NCI-H2171 (cell line): Measurements from ENCODE around the gene LRRC61.

ENCODE experiments used
- DNase-seq: peaks from one replicate; lab custom pipeline; 2025; lab: John Stamatoyannopoulos, UW

Gene LRRC61

DNA sequence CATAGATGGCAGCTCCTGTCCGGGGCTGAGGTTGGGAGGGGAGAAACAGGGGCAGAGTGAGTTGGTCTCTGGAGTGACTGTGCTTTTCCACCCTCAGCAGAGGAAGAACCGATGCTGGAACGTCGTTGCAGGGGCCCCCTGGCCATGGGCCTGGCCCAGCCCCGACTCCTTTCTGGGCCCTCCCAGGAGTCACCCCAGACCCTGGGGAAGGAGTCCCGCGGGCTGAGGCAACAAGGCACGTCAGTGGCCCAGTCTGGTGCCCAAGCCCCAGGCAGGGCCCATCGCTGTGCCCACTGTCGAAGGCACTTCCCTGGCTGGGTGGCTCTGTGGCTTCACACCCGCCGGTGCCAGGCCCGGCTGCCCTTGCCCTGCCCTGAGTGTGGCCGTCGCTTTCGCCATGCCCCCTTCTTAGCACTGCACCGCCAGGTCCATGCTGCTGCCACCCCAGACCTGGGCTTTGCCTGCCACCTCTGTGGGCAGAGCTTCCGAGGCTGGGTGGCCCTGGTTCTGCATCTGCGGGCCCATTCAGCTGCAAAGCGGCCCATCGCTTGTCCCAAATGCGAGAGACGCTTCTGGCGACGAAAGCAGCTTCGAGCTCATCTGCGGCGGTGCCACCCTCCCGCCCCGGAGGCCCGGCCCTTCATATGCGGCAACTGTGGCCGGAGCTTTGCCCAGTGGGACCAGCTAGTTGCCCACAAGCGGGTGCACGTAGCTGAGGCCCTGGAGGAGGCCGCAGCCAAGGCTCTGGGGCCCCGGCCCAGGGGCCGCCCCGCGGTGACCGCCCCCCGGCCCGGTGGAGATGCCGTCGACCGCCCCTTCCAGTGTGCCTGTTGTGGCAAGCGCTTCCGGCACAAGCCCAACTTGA lies 48.2 kb downstream of the LRRC61 start:
- DNase-seq = no peak

DNA sequence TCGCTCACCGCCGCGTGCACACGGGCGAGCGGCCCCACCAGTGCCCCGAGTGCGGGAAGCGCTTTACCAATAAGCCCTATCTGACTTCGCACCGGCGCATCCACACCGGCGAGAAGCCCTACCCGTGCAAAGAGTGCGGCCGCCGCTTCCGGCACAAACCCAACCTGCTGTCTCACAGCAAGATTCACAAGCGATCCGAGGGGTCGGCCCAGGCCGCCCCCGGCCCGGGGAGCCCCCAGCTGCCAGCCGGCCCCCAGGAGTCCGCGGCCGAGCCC lies 48.8 kb downstream of the LRRC61 start:
- DNase-seq = no peak

DNA sequence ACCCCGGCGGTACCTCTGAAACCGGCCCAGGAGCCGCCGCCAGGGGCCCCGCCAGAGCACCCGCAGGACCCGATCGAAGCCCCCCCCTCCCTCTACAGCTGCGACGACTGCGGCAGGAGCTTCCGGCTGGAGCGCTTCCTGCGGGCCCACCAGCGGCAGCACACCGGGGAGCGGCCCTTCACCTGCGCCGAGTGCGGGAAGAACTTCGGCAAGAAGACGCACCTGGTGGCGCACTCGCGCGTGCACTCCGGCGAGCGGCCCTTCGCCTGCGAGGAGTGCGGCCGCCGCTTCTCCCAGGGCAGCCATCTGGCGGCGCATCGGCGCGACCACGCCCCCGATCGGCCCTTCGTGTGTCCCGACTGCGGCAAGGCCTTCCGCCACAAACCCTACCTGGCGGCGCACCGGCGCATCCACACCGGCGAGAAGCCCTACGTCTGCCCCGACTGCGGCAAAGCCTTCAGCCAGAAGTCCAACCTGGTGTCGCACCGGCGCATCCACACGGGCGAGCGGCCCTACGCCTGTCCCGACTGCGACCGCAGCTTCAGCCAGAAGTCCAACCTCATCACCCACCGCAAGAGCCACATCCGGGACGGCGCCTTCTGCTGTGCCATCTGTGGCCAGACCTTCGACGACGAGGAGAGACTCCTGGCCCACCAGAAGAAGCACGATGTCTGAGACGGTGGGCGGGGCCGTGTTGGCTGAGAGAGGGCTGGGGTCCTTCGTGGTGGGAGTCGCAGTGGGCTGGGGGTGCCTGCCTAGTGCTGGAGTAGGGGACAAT lies 49.3 kb downstream of the LRRC61 start:
- DNase-seq = no peak

DNA sequence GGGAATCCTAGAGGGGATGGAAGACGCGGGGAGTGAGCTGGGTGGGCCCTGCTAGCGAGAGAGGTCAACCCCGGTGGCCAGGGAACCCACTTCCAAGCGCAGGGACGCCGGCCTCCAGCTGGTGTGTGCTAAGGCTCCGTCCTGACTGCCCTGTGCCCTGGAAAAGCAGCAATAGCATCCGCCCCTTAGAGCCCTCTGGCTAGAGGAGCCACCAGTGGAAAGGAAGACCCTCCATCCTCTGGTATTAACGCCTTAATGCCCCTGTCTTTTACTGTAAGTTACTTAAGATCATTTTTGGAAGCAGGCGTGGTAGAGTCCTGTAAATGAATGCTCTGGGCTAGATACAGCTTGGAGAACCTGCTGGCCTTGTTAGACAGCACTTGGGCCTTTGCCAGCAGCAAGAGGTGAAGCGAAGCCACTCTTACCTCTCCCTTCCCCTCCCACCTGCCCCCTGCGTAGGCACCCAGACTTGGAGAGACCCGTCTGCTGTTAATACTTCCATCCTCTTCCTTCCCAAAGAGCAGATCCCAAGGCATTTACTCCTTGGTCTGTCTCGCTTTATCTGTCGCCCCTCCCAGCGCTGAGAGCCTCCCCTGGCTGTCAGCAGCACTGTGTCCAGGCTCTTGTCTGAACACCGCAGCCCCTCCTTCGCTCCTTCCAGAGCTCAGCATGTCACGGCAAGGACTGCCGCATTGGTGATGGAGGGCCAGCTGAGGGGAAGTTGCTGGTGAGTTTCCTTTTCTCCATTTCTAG lies 50.1 kb downstream of the LRRC61 start:
- no peak for DNase-seq

DNA sequence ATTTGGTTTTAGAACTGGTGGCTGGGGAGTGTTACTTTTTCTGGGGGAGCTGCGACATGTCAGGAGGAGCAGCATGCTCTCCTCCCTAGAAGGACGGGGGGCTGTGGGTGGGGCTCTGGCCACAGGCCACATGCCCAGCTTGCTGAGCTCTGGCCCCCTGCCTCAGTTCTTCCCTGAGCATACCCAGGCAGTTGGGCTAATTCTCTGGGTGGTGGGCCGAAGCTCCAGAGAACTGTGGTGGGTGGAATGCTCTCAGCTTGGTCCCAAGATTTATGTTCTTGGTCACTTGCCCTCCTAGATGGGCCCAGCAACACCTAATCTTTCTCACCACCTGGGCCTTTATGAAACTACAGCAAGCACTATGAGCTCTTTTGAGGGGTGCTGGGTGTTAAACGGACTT lies 50.9 kb downstream of the LRRC61 start:
- DNase-seq = no peak

DNA sequence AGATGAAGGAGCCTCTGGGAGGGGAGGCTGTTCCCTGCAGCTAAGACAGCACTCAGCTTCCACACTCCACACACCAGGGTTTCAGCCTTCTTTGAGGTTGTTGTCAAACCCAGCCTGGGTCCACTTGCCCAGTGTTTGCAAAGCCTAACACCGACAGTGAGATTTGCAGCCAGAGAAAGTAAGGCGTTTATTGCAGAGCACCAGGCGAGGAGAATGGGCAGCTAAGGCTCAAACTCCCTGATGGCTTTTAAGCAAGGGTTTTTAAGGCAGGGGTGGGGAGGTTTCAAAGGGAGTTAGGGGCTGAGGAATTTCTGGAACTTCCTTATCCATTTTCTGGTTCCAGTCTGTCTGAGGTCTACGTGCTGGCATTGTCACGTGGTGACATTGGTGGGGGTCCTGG lies 51.3 kb downstream of the LRRC61 start:
- DNase-seq = no peak

DNA sequence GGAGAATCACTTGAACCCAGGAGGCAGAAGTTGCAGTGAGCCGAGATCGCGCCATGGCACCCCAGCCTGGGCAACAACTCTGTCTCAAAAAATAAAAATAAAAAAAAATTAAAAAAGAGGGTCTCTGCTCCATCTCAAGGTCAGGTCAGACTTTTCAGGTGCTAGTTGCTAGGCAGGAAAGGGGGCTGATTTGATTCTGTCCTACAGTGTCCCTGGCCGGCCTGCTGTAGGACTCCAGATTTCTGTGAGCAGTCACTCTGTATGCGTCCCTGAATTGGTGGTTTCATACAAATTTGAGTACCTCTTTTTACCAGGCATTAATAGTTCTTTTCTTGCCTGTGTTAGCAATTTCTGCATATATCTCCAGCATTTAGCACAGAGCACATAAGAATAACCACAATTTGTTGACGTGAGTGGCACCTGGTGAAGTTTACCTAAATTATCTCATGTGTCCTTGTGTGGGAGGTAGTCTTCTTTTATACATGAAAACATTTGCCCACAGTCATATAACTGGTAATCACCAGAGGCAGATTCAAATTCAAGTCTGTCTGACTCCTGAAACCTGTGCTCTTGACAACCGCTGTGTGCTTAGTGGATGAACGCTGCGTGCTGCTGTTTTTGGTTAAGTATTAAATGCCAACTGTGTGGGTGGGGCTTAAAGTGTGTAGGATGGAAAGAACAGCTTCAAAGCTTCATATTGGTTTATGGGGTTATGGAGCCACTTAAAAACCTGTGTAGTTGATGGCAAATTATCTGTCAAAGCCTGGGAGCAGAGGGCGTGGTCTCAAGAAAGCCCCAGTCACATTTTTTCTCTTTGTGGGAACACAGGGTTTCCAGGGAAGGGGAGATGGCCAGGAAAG lies 52.7 kb downstream of the LRRC61 start:
- no peak for DNase-seq

DNA sequence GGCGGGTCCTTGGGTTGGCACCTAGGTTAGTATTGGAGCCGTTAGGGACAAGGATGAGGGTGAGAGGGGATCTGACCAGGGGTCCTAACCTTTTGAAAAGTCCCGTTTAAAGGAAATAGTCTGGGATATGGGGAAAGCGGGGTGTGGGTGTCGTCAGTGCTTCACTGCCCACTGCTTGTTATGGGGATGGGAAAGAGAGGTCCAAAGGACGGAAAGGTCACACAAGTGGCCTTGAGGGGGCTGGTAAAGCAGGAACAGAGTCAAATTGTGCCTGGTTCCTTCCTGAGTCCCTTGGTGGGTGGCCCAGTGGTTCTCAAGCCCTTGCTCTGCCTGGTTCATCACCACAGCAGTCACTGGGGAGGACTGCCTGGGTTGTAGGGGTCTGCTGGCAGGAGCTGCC lies 53.4 kb downstream of the LRRC61 start:
- DNase-seq = no peak

DNA sequence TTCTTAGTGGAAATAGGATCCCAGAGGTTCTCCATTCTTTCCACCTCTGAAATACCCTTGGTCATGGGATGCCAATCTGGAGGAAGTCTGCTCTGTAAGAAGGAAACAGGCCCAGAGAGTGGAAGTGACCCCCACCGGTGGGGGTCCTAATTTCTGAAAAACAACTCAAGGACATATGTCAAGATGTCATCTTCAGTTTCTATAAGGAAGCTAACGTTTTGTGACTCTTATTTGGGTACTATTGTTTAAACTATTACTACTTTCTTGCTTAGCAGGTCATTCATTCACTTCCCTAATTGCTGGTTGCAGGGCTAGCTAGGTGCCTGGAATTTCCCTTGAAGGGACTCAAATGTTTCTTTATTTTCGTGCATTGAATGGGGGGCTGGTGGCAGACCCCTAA lies 54.0 kb downstream of the LRRC61 start:
- no peak for DNase-seq

DNA sequence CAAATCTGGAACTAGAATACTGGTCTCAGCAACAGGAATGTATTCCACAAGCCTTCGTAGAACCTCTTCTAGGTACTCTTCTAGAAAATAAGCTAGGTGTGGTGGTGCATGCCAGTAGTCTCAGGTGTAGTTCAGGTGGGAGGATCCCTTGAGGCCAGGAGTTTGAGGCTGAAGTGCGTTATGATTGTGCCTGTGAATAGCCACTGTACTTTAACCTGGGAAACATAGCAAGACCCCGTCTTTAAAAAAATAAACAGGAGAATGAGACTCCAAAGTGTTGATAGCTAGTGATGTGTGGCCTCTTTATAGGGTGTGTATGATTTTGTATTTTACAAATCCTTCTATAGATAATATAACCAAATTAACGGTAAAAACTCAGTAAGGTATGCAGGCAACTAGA lies 54.5 kb downstream of the LRRC61 start:
- no peak for DNase-seq

DNA sequence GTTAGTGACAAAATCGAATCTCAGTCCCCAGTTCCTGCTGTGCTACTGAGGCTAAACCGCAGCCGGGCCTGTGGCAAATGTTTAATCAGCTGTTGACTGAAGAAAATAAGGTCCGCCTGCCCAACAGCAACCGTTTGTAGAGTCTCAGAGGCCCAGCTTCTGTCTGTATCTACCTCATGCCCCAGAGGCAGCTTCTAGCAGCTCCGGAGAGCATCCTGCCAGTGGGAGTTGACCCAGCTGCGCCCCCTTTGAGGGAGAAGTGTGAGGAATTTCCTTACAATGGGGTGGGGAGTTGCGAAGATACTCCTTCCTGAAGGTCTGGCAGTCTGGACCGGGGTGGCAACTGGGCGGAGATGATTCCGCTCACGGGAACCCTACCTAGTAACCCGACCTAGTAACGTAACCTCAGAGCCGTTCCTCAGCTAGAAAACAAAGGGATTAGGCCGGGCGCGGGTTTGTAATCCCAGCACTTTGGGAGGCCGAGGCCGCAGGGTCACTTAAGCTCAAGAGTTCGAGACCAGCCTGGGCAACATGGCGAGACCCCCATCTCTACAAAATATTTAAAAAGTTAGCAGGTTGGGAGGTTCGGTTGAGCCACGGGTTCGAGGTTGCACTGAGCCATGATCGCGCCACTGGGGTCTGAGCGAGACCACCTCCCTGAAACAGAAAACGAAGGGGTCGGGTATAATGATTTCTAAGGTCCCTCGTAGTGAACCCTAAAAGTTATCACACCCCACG lies 55.1 kb downstream of the LRRC61 start:
- DNase-seq = peak; percentile 35

DNA sequence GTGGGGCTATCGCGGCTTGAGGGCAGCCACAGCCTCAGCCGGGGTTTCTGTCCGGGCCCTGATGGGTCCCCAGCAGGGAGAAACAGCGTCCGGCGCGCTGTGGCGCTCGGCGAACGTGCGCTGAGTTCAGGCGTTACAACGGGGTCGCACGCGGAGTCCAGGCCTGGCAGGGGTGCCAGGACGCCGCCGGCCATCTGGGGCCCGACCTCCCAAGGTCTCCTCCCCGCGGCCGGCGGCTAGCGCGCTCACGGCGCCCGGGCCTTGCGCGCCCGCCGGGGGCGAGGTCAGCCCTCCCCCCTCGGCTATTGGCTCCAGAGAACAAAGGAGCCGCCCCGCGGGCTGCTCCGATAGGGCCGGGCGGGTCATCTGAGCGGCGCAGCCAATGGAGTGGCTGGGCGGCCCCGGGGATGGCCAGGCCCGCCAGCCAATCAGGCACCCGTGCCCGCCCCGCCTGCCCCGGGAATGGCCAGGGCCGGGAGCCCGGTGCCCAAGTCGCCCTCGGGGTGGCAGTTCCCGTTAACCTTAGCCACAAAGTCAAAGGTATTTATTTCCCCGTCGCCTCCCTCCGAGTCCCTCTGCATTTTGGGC lies 55.8 kb downstream of the LRRC61 start, which contains the start of gene ZNF775:
TSS of gene ZNF775 (plus strand) at position 478 of the 588 bp plus-strand sequence. CDS start 9,141 bp downstream, outside the sequence.
- DNase-seq = peak; percentile 91

DNA sequence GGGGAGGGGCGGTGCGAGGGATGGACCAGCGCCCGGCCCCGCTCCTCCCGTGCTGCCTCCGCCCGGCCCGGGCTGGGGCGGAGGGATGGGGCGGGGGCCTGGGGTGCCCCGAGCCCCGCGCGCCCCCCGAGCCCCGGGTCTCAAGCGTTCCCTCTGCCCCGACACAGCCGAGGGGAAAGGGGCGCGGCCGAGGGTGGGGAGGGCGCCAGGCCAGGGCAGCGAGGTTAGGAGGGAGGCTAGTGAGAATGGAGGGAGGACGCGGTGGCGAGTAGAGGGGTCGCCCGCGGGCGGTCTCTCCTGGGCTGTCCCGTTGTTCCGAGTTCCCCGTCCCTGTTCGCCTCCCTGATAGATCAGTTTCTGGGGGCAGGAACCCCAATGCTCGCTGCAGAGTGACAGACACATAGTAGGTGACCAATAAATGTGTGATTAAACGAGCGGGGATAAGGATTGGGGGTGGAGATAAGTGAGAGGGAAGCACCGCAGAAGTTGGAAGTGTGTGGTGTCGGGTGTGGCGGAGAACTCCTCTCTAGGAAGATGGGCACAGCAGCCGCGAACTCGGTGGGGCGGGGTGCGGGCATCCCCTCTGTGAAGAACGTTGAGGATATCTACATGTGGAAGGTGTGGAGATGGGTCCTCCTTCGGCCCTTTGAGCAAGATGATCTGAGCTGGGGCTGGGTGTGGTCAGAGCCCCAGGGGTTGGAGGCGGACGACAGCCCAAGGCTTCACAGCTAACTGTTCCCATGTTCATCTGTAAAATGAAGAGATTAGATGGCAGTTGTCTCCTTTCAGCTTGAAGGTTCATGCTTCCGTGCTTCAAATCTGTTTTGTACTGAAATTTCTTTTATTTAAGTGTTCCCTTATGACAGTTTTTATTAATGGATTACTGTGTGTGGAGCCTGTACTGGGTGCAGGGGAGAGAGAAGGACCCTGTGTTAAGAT lies 56.6 kb downstream of the LRRC61 start:
- DNase-seq = no peak

DNA sequence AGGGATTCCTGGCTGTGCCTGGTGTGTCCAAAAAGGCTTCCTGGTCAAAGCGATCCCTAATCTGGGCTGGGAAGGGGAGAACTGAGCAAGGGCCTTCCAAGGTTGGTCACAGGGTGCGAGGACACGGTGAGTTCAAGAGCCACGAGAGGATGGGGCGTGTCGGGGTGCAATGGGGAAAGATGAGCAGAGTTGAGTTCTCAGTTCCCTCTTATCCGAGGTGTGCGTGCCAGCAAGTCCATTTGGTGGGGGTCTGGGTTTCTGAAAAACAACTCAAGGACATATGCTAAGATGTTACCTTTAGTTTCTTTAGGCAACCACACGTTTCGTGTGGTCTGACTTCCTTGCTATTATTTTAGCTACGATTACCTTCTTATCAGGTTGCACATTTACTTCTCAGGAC lies 57.3 kb downstream of the LRRC61 start:
- no peak for DNase-seq

DNA sequence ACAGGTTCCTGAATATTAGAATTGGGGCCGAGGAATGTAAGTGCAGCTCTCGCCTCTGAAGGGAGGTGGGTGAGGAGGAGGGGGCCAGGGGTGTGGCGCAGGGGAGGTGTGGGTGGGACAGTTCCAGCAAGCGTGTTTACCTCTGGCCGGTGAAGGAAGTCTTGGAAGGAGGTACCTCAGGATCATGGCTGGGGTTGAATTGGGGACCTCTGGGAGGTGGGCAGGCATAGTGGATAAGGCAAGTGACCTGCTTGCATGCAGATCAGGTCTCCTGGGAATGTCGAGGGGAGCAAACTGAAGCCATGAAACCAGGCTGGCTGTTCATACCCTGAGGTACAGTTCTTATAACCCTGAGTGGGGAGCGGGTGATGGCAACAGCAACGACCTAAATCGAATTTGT lies 57.9 kb downstream of the LRRC61 start:
- no peak for DNase-seq

DNA sequence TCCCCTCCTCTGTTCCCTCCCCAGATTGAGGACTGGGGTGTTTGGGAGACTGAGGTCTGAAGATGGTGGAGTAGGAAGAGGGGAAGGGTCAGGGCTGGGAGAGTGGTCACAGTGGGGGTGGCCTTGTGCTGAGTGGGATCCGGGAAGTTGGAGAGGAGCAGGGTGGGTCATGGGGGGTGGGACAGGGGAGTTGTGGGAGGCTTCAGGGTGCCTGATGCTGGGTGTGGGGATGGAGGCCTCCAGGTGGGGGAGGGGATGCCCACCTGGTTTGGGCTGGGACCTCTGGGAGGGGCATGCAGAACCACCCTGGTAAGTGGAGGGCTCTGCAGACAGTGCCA lies 58.6 kb downstream of the LRRC61 start:
- DNase-seq = no peak

DNA sequence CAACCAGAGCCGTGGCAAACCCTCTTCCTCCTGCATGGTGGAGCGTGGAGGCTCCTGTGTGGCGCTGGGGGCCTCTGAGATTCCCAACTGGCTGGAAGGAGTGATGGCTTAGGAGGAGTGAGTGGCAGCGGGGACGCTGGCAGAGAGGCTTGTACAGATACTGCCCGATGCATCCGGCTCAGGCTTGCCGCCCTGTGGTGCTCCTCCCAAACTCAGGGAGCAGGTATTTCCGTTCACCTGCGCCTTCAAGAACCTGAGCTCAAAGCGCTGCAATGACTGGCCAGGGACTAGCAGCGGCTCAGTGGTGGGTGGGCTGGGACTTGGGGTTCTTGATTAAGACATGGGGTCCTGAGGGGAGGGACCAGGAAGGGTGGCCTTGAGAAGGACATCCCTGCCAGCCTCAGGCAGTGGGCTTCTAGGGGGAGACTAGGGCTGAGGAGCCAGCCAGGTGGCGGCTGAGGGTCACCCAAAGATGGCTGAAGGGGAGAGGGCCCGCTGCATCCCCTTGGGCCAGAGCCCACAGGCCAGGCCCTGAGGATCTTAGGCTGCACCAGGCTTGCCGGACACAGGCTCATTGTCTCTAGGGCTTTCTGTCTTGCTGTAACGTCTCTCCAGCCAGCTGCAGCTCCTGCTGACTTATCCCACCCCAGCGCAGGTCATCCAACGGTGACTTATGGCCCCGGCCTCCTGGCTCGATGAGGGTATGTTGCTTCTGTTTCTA lies 59.1 kb downstream of the LRRC61 start:
- DNase-seq = no peak

DNA sequence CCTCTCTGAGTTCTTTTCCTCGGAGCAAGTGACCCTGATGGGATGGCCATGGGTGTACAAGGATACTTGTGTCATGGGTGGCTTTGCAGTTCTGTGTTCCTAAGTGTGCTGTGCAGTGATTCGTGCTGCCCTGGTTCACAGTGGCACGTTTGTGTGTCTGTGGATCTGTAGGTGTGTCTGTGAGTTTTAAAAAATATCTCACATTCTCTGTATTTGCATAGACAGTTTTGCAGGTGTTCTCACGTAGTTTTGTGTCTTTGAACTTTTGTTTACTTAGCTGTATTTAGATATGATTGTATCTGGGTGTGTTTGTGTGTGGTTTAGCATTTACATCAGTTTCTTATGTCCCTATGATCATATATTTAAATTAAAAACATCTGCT lies 59.7 kb downstream of the LRRC61 start:
- DNase-seq = no peak
